Activated CD4-positive, alpha-beta T cell treated with anti-CD3 and anti-CD28 coated beads, Interleukin-10, Interleukin-2, amounts not matched to agents 100 ng/mL and 50 ng/mL, durations not matched to agents 16 hours and 8 hours (primary cell): Measurements from ENCODE around the gene EXT2.

Source experiments
- DNase-seq: peaks from one replicate; pipeline ENCODE4 v3.0.0-alpha.2; 2020

EXT2 gene

GRCh38 chr11:44136176-44136945 is 40.9 kb downstream of the EXT2 start:
- DNase-seq: no peak

GRCh38 chr11:44137057-44137456 is 41.6 kb downstream of the EXT2 start:
- no peak for DNase-seq

- no peak for DNase-seq
Measured at GRCh38 chr11:44138286-44138685, 42.8 kb downstream of the EXT2 start.

DNA sequence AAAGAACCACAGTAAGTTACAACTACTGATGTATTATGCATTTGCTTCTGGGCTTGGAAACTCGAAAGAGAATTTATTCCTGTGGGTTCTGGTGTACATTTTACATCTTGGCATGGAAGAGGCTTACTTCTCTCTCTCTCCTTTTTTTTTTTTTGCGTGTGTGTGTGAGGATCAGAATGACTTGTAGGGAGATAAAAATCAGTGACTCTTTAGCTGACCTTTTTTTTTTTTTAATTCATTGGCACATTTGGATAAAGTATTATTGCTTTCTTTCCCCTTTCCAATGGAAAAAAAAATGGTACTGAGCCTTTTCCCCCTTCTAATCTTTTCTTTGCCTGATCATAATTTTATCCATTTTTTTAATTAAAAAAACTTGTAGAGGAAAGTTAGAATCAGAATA is 43.5 kb downstream of the EXT2 start:
- DNase-seq: no peak

- DNase-seq: no peak
Measured at GRCh38 chr11:44139565-44140330, 44.3 kb downstream of the EXT2 start.

- DNase-seq: no peak
Measured at GRCh38 chr11:44140372-44140771, 44.9 kb downstream of the EXT2 start.

DNA sequence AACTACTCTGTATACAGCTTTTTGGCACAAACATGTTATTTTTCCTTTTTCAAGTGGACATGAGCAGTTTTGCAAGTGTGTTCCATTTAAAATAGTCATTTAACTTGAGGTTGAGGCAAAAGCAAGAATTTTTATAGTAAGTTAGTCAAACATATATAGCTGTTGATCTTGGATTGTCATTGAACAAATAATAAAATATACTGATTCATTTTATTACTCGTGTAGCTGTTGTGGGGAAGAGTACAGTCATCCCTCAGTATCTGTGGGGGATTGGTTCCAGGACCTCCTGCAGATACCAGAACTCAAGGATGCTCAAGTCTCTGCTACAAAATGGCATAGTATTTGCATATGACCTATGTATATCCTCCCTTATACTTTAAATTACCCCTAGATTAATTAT is 45.3 kb downstream of the EXT2 start:
- DNase-seq: no peak

DNA sequence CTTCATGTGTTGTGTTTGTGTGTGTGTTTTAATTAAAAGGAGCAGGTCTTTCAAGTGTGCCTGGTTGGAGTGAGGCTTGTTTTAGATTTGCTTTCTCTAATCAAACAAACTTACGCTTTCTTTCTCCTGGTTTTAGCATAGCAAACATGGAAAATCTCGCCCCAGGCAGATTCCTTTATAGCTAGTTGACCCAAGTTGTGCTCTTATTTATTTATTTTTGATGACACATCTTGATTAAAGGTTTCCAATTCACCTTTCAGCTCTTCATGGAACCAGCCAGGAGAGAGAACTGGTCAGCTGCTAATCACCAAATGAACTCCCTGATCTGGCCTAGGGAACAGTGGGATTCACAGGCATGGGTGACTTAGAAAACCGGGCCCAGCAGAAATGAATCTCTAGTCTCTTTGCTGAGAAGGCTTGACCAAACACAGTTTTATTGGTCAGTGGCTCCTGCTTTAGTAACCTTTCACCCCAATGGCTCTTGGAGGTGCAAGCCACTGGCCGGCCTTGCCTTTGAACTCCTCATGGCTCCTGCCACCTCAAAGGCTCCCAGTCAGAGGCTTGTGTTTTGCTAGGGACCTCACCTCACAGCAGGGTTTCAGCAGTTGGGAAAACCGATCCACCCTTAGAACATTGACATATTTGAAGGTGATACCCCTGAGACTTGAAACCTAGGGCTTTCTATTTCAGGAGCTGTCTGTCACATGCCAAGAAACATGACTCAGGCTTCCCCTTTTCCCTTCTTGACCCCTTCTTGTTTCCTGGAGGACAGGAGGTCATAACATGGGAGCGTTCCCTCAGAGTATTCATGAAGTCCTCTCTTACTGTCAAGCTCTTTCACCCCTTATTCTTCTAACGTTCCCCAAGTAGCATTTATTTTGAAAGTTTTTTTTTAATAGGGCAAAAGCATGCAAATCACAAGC is 48.8 kb downstream of the EXT2 start:
- DNase-seq: no peak

GRCh38 chr11:44145011-44145775 is 49.7 kb downstream of the EXT2 start:
- no peak for DNase-seq

- no peak for DNase-seq
Measured at GRCh38 chr11:44146931-44147330, 51.5 kb downstream of the EXT2 start.

DNA sequence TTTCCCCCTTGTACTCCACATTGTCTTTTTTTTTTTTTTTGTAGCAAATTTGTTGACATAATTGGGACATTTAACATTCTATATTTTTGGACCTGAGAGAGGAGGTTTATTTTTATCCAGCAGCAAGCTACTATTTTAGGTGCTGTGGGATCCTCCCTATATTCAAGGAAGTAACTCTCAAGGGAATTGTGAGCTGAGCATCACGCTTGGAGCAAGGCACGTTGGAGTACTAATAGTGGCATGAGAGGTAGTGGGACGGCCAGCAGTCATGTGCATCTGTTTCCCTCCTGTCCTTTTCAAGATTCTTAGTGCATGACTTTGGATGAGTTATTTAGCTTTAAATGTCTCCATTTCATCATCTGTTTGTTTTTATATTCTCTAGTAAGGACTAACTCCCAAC is 52.3 kb downstream of the EXT2 start:
- DNase-seq: no peak

DNA sequence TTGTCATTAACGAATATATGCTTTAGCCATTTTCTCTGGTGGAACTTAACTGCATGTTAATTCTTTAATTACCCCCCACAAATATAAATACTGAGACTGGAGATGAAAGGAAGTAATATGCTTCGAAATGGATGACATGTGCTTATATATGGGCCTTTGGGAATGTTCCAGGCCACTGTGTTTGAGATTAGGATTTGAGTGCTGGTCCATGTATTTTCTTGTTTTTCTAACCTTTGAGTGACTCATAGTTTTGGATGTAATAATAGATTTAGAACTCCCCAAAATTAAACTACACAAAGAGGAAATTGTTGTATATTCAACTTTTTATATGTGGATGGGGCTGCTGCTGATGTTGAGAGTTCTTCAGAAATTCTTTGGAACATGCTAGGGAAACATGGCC is 54.2 kb downstream of the EXT2 start:
- no peak for DNase-seq

DNA sequence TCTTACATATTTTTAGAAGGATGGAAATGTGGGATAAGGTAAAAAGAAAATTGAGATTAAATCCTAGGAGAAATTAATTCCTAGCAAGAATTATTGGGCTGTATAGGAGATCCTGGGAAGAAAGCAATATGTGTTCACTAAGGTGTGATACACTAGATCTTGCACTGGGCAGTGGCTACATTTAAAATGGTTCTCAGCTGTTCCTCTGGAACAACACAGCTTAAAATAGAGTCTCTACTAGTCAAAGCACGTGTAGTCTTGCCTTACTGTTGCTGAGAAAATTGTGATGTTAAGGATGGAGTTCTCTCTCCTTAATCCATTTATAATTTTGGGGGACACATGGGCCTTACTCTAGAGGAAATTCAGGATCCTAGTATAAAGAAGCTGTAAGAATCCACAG is 54.9 kb downstream of the EXT2 start:
- no peak for DNase-seq

GRCh38 chr11:44157019-44157418 is 61.5 kb downstream of the EXT2 start:
- no peak for DNase-seq

GRCh38 chr11:44158384-44158783 is 62.9 kb downstream of the EXT2 start:
- no peak for DNase-seq

DNA sequence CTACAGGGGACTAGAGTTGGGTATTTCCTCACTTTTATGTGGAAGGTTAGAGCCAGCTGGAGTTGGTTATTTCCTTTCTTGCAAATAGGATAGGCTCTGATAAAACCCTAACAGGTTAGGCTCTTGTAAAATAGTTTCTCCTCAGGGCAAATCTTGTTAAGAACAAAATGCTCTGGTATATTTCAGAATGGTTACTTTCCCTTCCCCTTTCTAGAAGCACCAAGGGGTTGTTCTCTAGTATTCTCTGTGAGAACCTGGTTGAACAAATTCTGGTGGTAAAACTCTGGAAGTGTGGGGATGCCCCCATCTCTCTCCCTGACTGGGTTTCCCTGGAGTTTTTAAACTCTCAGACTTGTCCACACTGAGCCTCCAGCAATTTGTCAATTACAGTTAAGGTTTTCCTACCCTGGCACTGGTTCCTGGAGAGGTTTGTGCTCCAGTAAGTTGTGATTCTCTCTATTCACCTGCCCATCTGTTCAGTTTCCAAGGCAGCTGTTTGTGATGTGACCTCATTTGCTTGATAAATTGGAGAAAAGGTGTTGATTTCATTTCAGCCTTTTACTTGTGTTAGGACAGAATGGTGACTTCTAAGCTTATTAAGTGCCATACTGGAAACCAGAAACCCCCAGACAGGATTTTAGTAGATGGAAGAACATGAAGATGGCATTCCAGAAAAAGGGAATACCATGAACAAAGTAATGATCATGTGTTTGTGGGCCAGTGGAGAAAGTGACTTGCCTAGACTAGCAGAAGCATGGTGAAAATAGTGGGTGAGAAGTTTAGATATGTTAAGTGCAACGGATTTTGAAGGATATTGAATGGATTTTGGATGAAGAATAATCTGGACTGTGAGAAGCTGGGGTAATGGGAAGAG is 64.6 kb downstream of the EXT2 start:
- no peak for DNase-seq

GRCh38 chr11:44162004-44162403 is 66.5 kb downstream of the EXT2 start:
- no peak for DNase-seq

DNA sequence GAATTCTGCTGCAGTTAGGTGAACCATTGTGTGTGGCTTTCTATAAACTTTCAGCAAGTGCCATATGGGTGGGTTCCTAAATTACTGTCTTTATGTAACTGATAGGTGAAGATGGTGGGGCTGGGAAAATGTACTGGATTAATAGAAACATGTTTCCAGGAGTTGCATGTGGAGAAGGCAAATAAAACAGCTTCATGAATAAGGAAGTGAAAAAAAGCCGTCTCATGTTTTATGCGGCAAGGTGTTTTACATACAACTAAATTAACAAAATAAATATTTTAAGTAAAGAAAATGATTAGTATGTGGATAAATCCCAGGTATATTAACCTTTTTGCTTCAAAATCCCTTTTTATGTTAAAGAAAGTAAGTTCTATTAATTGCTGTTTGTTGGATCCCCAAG is 67.2 kb downstream of the EXT2 start:
- no peak for DNase-seq

- no peak for DNase-seq
Measured at GRCh38 chr11:44165432-44165831, 70.0 kb downstream of the EXT2 start.

DNA sequence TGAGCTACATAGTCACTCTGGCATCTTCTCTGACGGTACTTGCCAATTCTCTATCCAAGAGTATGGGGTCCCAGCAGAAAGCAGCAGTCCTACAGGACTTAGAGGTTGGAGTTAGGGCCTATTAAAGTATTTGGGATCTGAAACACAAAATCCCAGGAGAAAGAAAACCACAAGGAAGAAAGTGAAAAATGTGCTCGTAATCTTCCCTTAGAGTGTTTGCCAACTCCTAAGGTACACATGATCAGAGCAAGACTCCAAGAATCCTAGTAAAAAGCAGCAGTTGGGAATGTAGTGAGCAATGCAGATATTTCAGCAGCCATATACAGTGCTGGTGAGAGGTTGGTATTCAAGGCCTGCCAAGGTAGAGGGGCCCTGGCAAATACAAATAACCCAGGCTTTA is 71.6 kb downstream of the EXT2 start:
- no peak for DNase-seq

DNA sequence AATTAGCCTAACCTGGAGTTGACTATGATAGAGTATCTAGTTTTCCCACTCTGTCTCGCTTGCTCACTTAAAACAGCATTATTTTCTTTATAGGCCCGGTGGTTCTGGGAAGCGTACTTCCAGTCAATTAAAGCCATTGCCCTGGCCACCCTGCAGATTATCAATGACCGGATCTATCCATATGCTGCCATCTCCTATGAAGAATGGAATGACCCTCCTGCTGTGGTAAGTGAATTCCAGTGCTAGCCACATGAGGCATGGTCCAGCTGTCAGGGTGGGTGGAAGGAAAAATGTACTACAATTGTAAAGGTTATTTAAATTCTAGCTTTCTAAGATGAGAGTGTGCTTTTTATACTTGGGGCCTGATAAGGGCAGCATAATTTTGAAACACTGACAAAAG is 76.0 kb downstream of the EXT2 start:
- DNase-seq: no peak

GRCh38 chr11:44172966-44173365 is 77.5 kb downstream of the EXT2 start:
- DNase-seq: no peak
